ENCODE data around the gene BST1.
A peak's percentile ranks its signal among the peaks of the same experiment; 100 is the strongest.

BST1 gene

DNA sequence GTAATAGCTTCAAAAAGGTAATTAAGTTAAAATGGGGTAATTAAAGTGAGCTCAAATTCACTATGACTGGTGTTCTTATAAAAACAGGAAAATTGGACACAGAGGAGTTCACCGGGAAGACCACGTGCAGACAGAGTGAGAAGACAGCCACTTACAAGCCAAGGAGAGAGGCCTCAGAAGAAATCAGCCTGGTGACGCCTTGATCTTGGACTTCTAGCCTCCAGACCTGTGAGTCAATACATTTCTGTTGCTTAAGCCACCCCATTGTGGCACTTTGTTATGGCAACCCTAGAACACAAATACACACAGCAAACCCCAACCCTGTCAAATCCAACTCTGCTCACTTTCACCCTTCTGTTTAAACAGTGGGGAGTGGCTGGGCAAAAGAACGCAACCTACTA lies 71.2 kb downstream of the BST1 start:
- H3K27ac Mint-ChIP-seq, result no peak overlapping the region
- peaks cover 3% of the 10 kb centered on the region for H3K9me3 Mint-ChIP-seq
- H3K4me1 Mint-ChIP-seq, result peaks cover 1% of the 10 kb centered on the region
- H3K4me3 Mint-ChIP-seq, result no peak overlapping the region
- H3K27me3 Mint-ChIP-seq (ENCODE audit: low read depth), result peaks cover 63% of the 10 kb centered on the region
- no peaks in the 10 kb centered on the region for H3K36me3 Mint-ChIP-seq (ENCODE audit: low read depth)
- TF ChIP-seq, protein P1, sequence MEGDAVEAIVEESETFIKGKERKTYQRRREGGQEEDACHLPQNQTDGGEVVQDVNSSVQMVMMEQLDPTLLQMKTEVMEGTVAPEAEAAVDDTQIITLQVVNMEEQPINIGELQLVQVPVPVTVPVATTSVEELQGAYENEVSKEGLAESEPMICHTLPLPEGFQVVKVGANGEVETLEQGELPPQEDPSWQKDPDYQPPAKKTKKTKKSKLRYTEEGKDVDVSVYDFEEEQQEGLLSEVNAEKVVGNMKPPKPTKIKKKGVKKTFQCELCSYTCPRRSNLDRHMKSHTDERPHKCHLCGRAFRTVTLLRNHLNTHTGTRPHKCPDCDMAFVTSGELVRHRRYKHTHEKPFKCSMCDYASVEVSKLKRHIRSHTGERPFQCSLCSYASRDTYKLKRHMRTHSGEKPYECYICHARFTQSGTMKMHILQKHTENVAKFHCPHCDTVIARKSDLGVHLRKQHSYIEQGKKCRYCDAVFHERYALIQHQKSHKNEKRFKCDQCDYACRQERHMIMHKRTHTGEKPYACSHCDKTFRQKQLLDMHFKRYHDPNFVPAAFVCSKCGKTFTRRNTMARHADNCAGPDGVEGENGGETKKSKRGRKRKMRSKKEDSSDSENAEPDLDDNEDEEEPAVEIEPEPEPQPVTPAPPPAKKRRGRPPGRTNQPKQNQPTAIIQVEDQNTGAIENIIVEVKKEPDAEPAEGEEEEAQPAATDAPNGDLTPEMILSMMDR (IDR thresholded peaks at IDR 0.05; ENCODE audit: unreplicated experiment in 3 of 3), result no peak

DNA sequence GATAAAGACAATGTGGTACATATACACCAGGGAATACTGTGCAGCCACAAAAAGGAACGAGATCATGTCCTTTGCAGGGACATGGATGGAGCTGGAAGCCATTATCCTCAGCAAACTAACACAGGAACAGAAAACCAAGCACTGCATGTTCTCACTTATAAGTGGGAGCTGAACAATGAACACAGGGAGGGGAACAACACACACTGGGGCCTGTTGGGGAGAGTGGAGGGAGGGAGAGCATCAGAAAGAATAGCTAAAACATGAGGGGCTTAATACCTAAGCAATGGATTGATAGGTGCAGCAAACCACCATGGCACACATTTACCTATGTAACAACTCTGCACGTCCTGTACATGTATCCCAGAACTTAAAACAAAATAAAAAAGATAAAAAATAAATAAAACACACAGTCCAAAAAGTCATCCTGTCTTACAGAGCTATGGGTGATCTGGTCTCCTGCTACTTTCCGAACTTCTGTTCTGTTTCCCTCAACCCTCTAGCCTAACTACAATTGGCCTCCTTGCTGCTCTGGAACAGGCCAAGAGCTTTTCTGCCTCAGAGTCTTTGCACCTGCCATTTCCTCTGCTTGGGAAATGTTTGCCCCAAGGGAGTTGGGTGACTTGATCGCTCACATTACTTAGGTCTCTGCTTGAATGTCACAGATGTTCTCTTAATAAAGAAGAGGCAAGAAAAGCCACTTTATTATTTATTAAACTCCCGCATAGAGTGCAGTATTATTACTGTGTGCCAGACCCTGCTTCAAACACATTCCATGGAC lies 74.2 kb downstream of the BST1 start:
- TF ChIP-seq, protein P1 (IDR thresholded peaks at IDR 0.05; ENCODE audit: unreplicated experiment in 3 of 3), result no peak
- Mint-ChIP-seq H3K4me3 (peak overlapping the region; percentile 75 to 79 (median 76)), H3K9me3 (peaks cover 3% of the 10 kb centered on the region), H3K27ac (no peak overlapping the region), H3K27me3 (ENCODE audit: low read depth) (peaks cover 86% of the 10 kb centered on the region), H3K36me3 (ENCODE audit: low read depth) (no peaks in the 10 kb centered on the region), H3K4me1 (peaks cover 10% of the 10 kb centered on the region)

DNA sequence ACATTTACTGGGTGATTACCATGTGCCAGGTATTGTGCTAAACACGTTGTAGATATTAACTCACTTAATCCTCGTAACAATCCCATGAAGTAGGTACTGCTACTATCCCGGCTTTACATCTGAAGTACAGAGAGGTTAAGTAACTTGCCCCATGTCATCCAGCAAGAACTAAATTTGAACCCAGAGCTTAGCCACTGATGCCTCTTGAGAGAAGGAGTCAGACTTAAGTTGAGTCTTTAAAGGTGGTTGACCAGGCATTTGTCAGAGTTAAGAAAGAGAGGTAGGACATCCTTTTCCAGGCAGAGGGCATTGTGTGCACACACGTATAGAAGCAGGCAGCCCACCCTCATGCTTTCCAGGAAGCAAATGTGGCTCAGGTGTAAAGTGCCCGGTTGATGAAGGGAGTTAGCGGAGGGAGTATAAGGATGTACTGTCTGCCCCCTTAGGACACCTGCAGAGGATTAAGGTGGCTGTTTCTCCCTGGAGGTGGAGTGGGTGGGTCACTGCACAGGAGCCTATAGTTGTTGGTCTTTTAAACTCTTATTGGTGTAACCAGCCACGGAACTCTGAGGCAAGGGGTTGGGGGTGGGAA lies 74.9 kb downstream of the BST1 start:
- no peaks in the 10 kb centered on the region for H3K36me3 Mint-ChIP-seq (ENCODE audit: low read depth)
- peaks cover 10% of the 10 kb centered on the region for H3K4me1 Mint-ChIP-seq
- H3K9me3 Mint-ChIP-seq, result peaks cover 3% of the 10 kb centered on the region
- peak overlapping the region; percentile 75 to 79 (median 76) for H3K4me3 Mint-ChIP-seq
- TF ChIP-seq, protein P1 (IDR thresholded peaks at IDR 0.05; ENCODE audit: unreplicated experiment in 3 of 3), result no peak
- H3K27ac Mint-ChIP-seq, result no peak overlapping the region
- peaks cover 82% of the 10 kb centered on the region for H3K27me3 Mint-ChIP-seq (ENCODE audit: low read depth)

GRCh38 chr4:15778289-15779241 lies 75.7 kb downstream of the BST1 start, which contains the start of gene CD38:
Gene CD38 (plus strand): TSS chr4:15778328. CDS start chr4:15778415, 87 bp downstream.
- Mint-ChIP-seq H3K4me3 (peak within 1 kb of the TSS; percentile 79 to 86 (median 82)), H3K4me1 (peaks cover 10% of the 10 kb centered on the region), H3K36me3 (ENCODE audit: low read depth) (no peaks in the 10 kb centered on the region), H3K27ac (peak within 1 kb of the TSS in 1 of 3 experiments; percentile 11), H3K9me3 (peaks cover 3% of the 10 kb centered on the region), H3K27me3 (ENCODE audit: low read depth) (peaks cover 79% of the 10 kb centered on the region)
- TF ChIP-seq, protein P1 (IDR thresholded peaks at IDR 0.05; ENCODE audit: unreplicated experiment in 3 of 3), result no peak

DNA sequence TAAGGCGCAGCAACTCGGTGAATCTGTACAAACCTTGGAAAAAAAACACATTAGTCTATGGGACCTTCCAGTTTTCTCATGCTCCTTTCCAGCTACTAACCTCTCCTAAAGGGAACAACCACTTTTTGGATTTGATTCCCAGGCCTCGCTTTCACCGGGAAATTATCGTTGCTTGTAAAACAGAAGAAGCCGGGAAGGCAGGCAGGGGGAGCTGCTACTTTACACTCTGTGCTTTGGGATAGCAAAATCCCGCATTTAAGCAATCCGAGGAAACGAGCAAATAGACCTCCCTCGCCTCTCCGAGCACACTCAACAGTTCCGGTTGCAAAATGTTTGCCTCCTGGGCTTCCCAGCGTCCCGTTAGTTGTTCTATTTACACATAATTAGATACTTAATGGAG lies 76.4 kb downstream of the BST1 start:
- TF ChIP-seq, protein P1 (IDR thresholded peaks at IDR 0.05; ENCODE audit: unreplicated experiment in 3 of 3), result peak; percentile 15 to 39 (median 25)
- Mint-ChIP-seq H3K9me3 (peaks cover 5% of the 10 kb centered on the region), H3K27me3 (ENCODE audit: low read depth) (peaks cover 80% of the 10 kb centered on the region), H3K27ac (peak overlapping the region in 1 of 3 experiments; percentile 11), H3K4me1 (peaks cover 10% of the 10 kb centered on the region), H3K4me3 (peak overlapping the region; percentile 75 to 86 (median 82)), H3K36me3 (ENCODE audit: low read depth) (no peaks in the 10 kb centered on the region)
